DMS 273 (cell line): Measurements from ENCODE around the gene CLIC3.
"Not testable (repeated sequence)": the region's sequence is repeated elsewhere in the genome, so short reads cannot be mapped to it uniquely, and the experiment has no call there.

Experiments
- DNase-seq: peaks from one replicate; lab custom pipeline; 2025; ENCODE audit not compliant: unreplicated experiment; lab: John Stamatoyannopoulos, UW

Gene CLIC3

DNA sequence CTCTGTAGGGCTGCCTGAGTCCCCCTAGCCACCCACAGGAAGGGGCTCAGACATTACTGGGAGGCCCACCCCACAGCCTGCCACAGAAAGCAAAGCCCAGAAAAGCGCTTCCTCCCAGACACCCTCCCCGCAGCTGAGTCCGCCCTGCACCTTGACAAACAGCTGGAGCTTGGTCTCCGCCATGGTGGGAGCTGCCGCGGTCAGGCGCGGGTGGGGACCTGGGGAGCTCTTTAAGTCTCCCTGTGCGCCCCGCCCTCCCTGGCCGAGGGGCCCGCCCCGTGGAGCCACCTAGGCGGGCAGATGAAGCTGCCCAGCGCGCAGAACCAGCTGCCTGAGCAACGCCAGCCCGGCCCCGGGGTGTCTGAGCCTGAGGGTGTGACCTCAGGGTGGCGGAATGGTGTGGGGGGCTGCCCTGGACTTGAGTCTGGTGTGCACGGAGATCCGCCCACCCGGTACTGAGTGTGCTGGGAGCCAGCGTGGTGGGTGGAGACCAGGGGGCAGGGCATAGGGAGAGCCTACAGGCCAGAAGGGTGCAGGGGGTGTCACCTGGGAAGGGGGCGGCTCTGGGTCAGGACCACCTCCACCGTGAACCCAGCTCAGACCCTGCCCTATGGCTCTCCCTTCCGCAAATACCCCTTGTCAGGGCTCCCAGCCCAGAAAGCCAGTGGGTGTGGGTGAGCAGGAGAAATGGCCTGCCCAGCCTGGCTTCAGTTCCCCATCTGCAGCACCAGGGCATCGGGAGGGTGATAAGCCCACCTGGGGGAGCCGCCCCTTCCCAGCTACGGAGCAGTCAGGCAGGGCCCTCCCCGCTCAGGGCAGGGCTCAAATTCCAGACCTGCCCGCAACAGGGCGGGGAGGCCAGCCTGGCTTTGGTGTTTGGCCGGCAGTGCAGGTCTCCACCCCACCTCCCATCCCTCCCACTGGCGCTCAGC, at the start of gene CLIC3:
CLIC3 (minus strand) TSS at position 208 of the 932 bp plus-strand sequence; CDS start at position 183, 25 bp downstream.
- DNase-seq = peak; percentile 62

- DNase-seq = peak; percentile 91
These were observed 49.1 kb upstream of the CLIC3 start for GRCh38 chr9:137045294-137046087.

- DNase-seq = peak; percentile 83
These were observed 48.3 kb upstream of the CLIC3 start for GRCh38 chr9:137044502-137045177.

DNA sequence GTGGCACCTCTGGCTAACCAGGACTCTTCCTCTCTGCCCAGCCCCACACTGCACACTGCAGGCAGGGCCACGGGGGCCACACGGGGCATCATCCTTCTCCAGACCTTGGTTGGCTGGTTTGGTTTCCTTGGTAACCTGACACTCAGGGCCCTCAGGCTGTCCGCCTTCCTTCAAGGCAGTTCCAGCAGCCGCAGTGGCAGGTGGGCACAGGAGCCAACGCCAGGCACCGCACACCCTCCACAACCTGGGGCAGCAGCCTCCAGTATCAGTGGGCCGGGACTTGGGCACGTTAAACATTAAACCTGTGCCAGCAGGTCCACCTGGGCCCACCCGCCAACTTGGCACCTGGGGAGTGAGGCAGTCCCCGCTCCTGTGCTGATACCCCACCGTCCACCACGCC, 47.7 kb upstream of the CLIC3 start:
- peak; percentile 52 for DNase-seq

GRCh38 chr9:137042751-137043727, 46.7 kb upstream of the CLIC3 start:
- no peak for DNase-seq

DNA sequence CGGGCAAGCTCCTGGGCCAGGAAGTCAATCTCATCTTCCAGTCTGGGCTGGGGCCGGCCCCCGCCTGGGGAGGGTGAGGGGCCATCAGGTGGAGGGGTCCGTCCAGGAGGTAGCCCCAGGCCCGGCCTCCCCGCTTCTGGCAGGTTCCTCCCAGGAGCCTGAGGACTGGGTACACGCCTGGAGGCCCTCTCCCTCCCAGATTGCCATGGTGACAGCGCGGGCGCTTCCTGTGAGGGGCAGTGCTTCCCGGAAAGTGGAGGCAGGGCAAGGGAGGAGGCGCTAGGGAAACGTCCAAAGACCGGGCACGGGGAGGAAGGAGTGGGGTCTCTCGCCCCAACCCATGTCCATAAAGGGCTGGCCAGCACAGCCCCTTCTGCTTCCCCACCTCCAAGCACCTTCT, 44.8 kb upstream of the CLIC3 start:
- DNase-seq = no peak

GRCh38 chr9:137040568-137040967, 44.2 kb upstream of the CLIC3 start:
- DNase-seq = no peak

DNA sequence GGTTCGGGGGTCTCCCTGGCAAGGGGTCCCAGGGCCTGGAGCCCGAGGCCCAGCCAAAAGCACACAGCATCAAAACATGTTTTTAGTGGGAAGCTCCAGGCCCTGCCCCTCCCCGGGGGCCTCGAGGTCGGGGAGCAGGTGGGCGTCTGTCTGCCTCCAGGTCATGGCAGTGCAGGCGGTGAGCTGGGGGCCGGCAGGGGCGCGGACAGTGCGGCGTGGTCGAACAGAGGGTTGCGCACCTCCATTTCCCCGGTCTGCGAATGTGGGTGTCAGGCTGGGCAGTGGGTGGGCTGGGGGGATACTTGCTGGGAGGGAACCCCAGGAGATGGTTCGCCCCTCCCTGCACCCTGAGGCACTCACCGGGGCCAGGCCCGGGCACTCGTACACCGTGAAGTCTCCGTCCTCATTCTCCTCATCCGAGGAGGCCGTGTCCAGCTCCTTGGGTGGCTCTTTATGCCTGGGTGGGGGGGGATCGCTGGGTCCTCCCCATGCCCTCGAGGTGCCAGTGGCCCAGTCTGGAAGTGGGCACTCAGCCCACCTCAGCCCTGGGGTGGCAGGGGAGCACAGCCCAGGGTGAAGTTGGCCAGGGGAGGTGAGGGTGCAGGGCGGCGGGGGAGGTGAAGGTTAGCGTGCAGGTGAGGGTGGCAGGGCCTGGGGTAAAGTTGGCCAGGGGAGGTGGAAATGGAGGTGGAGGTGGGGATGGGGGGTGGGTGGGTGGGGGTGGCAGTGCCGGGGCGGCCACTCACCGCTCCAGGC, 43.4 kb upstream of the CLIC3 start:
- DNase-seq = no peak

- DNase-seq = no peak
These were observed 42.5 kb upstream of the CLIC3 start for GRCh38 chr9:137038916-137039315.

- DNase-seq = no peak
These were observed 41.1 kb upstream of the CLIC3 start for GRCh38 chr9:137037483-137037882.

DNA sequence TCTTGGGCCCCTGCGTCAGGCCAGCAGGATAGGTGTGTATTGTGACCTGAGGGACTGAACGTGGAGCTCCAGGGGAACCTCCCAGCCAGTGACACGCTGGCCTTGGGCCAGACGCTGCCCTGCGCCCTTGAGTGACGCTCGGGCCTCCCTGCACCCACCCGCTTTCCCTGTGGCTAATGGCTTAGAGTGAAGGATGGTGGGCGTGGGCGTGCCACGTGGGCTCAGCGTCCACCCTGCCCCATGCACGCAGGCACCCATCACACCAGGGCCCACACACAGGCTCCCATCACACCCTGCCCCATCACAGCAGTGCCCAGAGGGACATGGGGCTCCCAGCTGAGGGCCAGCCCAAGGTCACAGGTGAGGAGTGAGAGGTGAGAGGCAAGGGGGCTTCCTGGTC, 40.7 kb upstream of the CLIC3 start:
- no peak for DNase-seq

GRCh38 chr9:137035937-137036336, 39.6 kb upstream of the CLIC3 start:
- DNase-seq = no peak

GRCh38 chr9:137035507-137035834, 39.1 kb upstream of the CLIC3 start:
- peak; percentile 68 for DNase-seq

DNA sequence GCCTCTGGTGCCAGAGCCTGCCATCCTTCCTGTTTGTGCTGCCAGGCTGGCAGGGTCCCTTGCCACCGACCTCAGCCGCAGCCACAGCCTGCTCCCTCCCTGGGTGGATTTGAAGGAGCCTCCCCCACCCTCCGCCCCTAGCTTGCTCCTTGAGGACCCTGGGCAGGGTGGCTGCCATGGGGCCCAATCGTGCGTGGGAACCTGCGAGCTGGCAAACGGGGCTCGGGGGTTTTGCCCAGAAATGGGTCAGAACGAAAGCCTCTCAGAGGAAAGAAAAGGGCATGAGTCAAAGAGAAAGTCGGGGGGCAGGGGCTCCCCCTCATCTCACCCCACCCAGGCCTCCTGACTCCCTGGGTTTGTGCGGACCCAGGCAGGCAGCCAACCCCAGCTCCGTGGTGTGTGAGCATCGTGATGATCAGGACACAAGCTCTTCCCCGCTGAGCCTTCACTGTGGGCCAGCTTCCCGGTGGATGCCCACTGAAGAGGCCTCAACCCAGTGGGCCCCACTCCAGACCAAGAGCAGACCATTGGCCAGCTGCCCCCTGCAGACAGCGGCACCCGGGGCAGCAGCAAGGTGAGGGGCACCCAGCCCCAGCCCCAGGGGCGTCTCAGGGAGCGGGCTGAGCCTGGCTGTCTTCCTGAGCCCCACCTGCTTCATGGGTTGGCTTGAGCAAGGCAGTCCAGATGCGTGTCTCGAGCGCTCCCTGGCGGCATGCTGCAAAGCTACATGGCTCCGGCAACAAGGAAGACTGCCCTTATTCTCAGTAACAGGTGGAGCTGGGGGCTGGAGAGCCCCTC, 38.5 kb upstream of the CLIC3 start:
- DNase-seq = peak; percentile 91

GRCh38 chr9:137034039-137034708, 37.8 kb upstream of the CLIC3 start:
- DNase-seq = peak; percentile 57

DNA sequence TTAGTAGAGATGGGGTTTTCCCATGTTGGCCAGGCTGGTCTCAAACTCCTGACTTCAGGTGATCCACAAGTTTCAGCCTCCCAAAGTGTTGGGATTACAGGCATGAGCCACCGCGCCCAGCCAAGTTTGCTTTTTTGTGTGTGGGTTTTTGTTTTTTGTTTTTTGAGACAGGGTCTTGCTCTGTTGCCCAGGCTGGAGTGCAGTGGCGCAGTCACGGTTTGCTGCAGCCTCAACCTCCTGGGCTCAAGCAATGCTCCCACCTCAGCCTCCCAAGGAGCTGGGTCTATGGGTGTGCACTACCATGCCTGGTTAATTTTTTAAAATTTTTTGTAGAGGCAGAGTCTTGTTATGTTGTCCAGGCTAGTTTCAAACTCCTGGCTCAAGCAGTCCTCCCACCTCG, 37.1 kb upstream of the CLIC3 start:
- DNase-seq = not testable (repeated sequence)

DNA sequence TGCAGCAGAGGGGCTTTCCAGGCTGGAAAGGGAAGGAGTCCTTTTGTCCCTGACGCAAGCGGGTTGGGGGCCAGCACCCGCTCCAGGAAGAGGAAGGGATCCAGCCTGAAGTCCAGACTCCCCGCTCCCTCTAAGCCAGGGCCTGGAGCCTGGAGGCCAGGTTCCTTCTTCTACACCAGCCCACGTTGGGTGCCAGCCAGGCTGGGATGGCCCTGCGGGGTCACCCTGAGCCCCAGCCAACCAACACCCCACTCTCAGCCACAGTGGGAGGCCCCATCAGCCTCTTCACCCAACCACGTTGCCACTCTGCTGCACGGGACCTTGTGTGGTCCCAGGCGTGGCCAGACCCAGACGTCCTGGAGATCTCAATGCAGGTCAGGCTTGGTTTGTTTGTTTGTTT, 36.5 kb upstream of the CLIC3 start:
- DNase-seq = no peak

GRCh38 chr9:137031904-137032640, 35.7 kb upstream of the CLIC3 start, which contains the start of gene FUT7:
FUT7 (minus strand) TSS chr9:137032088; CDS start chr9:137031991, 97 bp downstream.
- DNase-seq = peak; percentile 42
